ENCODE data around the gene ZNF585A.

Gene ZNF585A

DNA sequence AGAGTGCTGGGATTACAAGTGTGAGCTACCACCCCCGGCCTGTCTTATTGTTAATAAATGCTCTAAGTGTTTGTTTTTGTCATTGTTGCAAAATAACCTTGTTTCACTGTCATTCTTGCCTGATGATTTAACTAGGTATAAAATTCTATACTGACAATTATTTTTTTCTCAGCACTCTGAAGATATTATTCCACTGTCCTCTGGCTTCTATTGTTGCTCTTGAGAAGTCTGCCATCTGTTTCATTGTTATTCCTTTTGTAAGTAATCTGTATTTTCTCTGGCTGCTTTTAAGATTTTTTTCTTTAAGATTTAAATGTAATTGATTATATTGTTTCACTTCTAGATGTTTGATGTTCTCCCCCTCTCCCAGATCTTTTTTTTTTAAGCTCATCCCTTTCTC lies 76.6 kb downstream of the ZNF585A start:
- DNase-seq, result no peak

All from anterior cingulate cortex (tissue), 58 donors.